Naive B cell (primary cell): Measurements from ENCODE around the gene SORL1. TPM values are rescaled to one million over a fixed set of nuclear protein-coding genes. Genes with fewer than 3 reads are reported as not detected.
A peak's percentile ranks its signal among the peaks of the same experiment; 100 is the strongest.

Experiments
- ATAC-seq, 2 donors: fragments of 150-1000 bp; cut with Tn5 transposase; 2 replicates each; pipeline ENCODE4 v1.10.0; 2021; ENCODE audit warnings: low read depth in 2 of 2, mild to moderate bottlenecking in 2 of 2, moderate library complexity in 2 of 2
- DNase-seq: peaks from one replicate; pipeline ENCODE4 v3.0.0; 2022
- H3K27ac Mint-ChIP-seq, 6 donors: one replicate each; pipeline ENCODE4 v1.8.0; 2020 to 2022; ENCODE audit warnings: mild to moderate bottlenecking in 6 of 6, mixed read lengths in 6 of 6, moderate library complexity in 5 of 6, inconsistent platforms in 2 of 6
- H3K27me3 Mint-ChIP-seq, 3 donors: one replicate each; pipeline ENCODE4 v1.8.0; 2021 to 2022; ENCODE audit warnings: mixed read lengths in 3 of 3, mild to moderate bottlenecking in 1 of 3
- H3K36me3 Mint-ChIP-seq, 2 donors: one replicate each; pipeline ENCODE4 v1.8.0; 2020 to 2022; ENCODE audit warnings: mixed read lengths in 2 of 2, inconsistent platforms in 1 of 2, mild to moderate bottlenecking in 1 of 2
- H3K4me1 Mint-ChIP-seq, 3 donors: one replicate each; pipeline ENCODE4 v1.8.0; 2020 to 2022; ENCODE audit warnings: mixed read lengths in 3 of 3, inconsistent platforms in 1 of 3, mild to moderate bottlenecking in 1 of 3, moderate library complexity in 1 of 3
- H3K4me3 Mint-ChIP-seq, 8 donors: one replicate each; pipeline ENCODE4 v1.8.0; 2020 to 2022; ENCODE audit warnings: mild to moderate bottlenecking in 8 of 8, mixed read lengths in 8 of 8, moderate library complexity in 8 of 8, inconsistent platforms in 2 of 8
- H3K9me3 Mint-ChIP-seq, 7 donors: one replicate each; pipeline ENCODE4 v1.8.0; 2020 to 2022; ENCODE audit warnings: mixed read lengths in 7 of 7, mild to moderate bottlenecking in 5 of 7, inconsistent platforms in 2 of 7, moderate library complexity in 1 of 7
- polyA plus RNA-seq, 6 donors: library from polyadenylated mRNA; unstranded; fragments of 300-500 nt; fragmentation: Illumina TruSeq; gene quantifications; one replicate each; pipeline ENCODE4 v1.2.3, GENCODE V29; 2021; ENCODE audit warnings: low read depth in 6 of 6

SORL1 gene
- polyA plus RNA-seq, 6 donors from 2014 or later: 61.7 to 102 (median 83.8) TPM

- H3K4me1 Mint-ChIP-seq: peaks cover 7 to 13% (median 13%) of the 10 kb centered on the region in 3 donors
- DNase-seq (no peak), ATAC-seq (no peak)
- no peaks in the 10 kb centered on the region for H3K36me3 Mint-ChIP-seq
- H3K4me3 Mint-ChIP-seq: no peak overlapping the region
- no peaks in the 10 kb centered on the region for H3K9me3 Mint-ChIP-seq
- peaks cover 3 to 15% (median 14%) of the 10 kb centered on the region in 3 donors for H3K27me3 Mint-ChIP-seq
- H3K27ac Mint-ChIP-seq: no peak overlapping the region
These were observed 207.7 kb downstream of the SORL1 start for GRCh38 chr11:121659811-121660210.

GRCh38 chr11:121661880-121662486, 209.9 kb downstream of the SORL1 start:
- Mint-ChIP-seq H3K4me1 (no peaks in the 10 kb centered on the region), H3K36me3 (no peaks in the 10 kb centered on the region), H3K27me3 (peaks cover 0 to 23% (median 11%) of the 10 kb centered on the region in 3 donors), H3K4me3 (no peak overlapping the region), H3K9me3 (no peaks in the 10 kb centered on the region), H3K27ac (no peak overlapping the region)
- DNase-seq (no peak), ATAC-seq (no peak)

- DNase-seq (no peak), ATAC-seq (no peak)
- H3K27ac Mint-ChIP-seq: no peak overlapping the region
- no peaks in the 10 kb centered on the region for H3K9me3 Mint-ChIP-seq
- no peak overlapping the region for H3K4me3 Mint-ChIP-seq
- no peaks in the 10 kb centered on the region for H3K36me3 Mint-ChIP-seq
- peaks cover 8 to 23% (median 11%) of the 10 kb centered on the region in 3 donors for H3K27me3 Mint-ChIP-seq
- no peaks in the 10 kb centered on the region for H3K4me1 Mint-ChIP-seq
These were observed 212.0 kb downstream of the SORL1 start for GRCh38 chr11:121664144-121664543.

GRCh38 chr11:121665206-121665838, 213.2 kb downstream of the SORL1 start:
- peak overlapping the region in 1 of 8 donors; percentile 32 for H3K4me3 Mint-ChIP-seq
- H3K27ac Mint-ChIP-seq: no peak overlapping the region
- no peaks in the 10 kb centered on the region for H3K36me3 Mint-ChIP-seq
- no peak for ATAC-seq
- H3K4me1 Mint-ChIP-seq: no peaks in the 10 kb centered on the region
- H3K9me3 Mint-ChIP-seq: no peaks in the 10 kb centered on the region
- DNase-seq: no peak
- H3K27me3 Mint-ChIP-seq: peaks cover 8 to 23% (median 11%) of the 10 kb centered on the region in 3 donors

GRCh38 chr11:121667836-121668235, 215.7 kb downstream of the SORL1 start:
- Mint-ChIP-seq H3K9me3 (no peaks in the 10 kb centered on the region), H3K4me3 (no peak overlapping the region), H3K27ac (no peak overlapping the region), H3K36me3 (no peaks in the 10 kb centered on the region), H3K27me3 (peaks cover 11 to 31% (median 12%) of the 10 kb centered on the region in 3 donors), H3K4me1 (no peaks in the 10 kb centered on the region)
- DNase-seq (no peak), ATAC-seq (no peak)

- H3K9me3 Mint-ChIP-seq: no peaks in the 10 kb centered on the region
- ATAC-seq (no peak), DNase-seq (no peak)
- H3K4me1 Mint-ChIP-seq: no peaks in the 10 kb centered on the region
- no peak overlapping the region for H3K4me3 Mint-ChIP-seq
- no peaks in the 10 kb centered on the region for H3K36me3 Mint-ChIP-seq
- no peak overlapping the region for H3K27ac Mint-ChIP-seq
- H3K27me3 Mint-ChIP-seq: peaks cover 6 to 20% (median 12%) of the 10 kb centered on the region in 3 donors
These were observed 217.3 kb downstream of the SORL1 start for GRCh38 chr11:121669422-121669821.

- H3K27ac Mint-ChIP-seq: no peak overlapping the region
- H3K36me3 Mint-ChIP-seq: no peaks in the 10 kb centered on the region
- H3K4me3 Mint-ChIP-seq: no peak overlapping the region
- H3K9me3 Mint-ChIP-seq: no peaks in the 10 kb centered on the region
- no peaks in the 10 kb centered on the region for H3K4me1 Mint-ChIP-seq
- DNase-seq (no peak), ATAC-seq (no peak)
- H3K27me3 Mint-ChIP-seq: peaks cover 0 to 12% (median 11%) of the 10 kb centered on the region in 3 donors
These were observed 218.2 kb downstream of the SORL1 start for GRCh38 chr11:121670266-121670665.

GRCh38 chr11:121670805-121671282, 218.7 kb downstream of the SORL1 start:
- Mint-ChIP-seq H3K4me3 (no peak overlapping the region), H3K36me3 (no peaks in the 10 kb centered on the region), H3K4me1 (no peaks in the 10 kb centered on the region), H3K27me3 (peaks cover 0 to 12% (median 8%) of the 10 kb centered on the region in 3 donors), H3K9me3 (no peaks in the 10 kb centered on the region), H3K27ac (no peak overlapping the region)
- DNase-seq (no peak), ATAC-seq (no peak)

- no peak for DNase-seq
- H3K4me3 Mint-ChIP-seq: peak overlapping the region in 1 of 8 donors; percentile 16
These were observed 219.4 kb downstream of the SORL1 start for GRCh38 chr11:121671283-121672168.

GRCh38 chr11:121672630-121673487, 220.7 kb downstream of the SORL1 start:
- H3K4me1 Mint-ChIP-seq: no peaks in the 10 kb centered on the region
- H3K36me3 Mint-ChIP-seq: no peaks in the 10 kb centered on the region
- no peak for ATAC-seq
- H3K4me3 Mint-ChIP-seq: no peak overlapping the region
- H3K27me3 Mint-ChIP-seq: peaks cover 0 to 10% (median 8%) of the 10 kb centered on the region in 3 donors
- no peak overlapping the region for H3K27ac Mint-ChIP-seq
- H3K9me3 Mint-ChIP-seq: no peaks in the 10 kb centered on the region
- DNase-seq: no peak

More at GRCh38 chr11:121671283-121672168, 219.4 kb downstream of the SORL1 start:
- H3K27me3 Mint-ChIP-seq: peaks cover 0 to 12% (median 8%) of the 10 kb centered on the region in 3 donors
- H3K9me3 Mint-ChIP-seq: no peaks in the 10 kb centered on the region
- no peak for ATAC-seq
- H3K4me1 Mint-ChIP-seq: no peaks in the 10 kb centered on the region
- peak overlapping the region in 1 of 6 donors; percentile 4 for H3K27ac Mint-ChIP-seq
- H3K36me3 Mint-ChIP-seq: no peaks in the 10 kb centered on the region

GRCh38 chr11:121681550-121682268, 229.6 kb downstream of the SORL1 start:
- Mint-ChIP-seq H3K4me1 (no peaks in the 10 kb centered on the region), H3K4me3 (no peak overlapping the region), H3K27ac (no peak overlapping the region), H3K9me3 (peaks cover 0 to 11% (median 0%) of the 10 kb centered on the region in 7 donors), H3K27me3 (peaks cover 18 to 22% (median 19%) of the 10 kb centered on the region in 3 donors), H3K36me3 (no peaks in the 10 kb centered on the region)
- DNase-seq (no peak), ATAC-seq (no peak)
